K562 (cell line): ENCODE data around the gene NAT10. TPM values are rescaled to one million over a fixed set of nuclear protein-coding genes. Genes with fewer than 3 reads are reported as not detected.
A peak's percentile ranks its signal among the peaks of the same experiment; 100 is the strongest.

Experiments
- ATAC-seq: fragments of 200-7000 bp; cut with Tn5 transposase; 3 replicates; pipeline ENCODE4 v1.9.1; 2020; ENCODE audit warnings: moderate library complexity
- BruUV-seq: library from RNA; stranded (reverse); fragments of 400-500 nt; replicated peaks from 2 replicates; lab custom pipeline; 2021; lab: Mats Ljungman, UMichigan
- CTCF ChIA-PET: fragments of 300-600 bp; formaldehyde crosslinking; extraction: SDS; loops from one replicate; lab custom pipeline; 2021; ENCODE audit warnings: low intra/inter-chr PET ratio; lab: Yijun Ruan, JAX
- POLR2A ChIA-PET: fragments of 300-600, 350-650 bp; sonication (Branson Sonifier 250); formaldehyde crosslinking; extraction: SDS; loops from one replicate; lab custom pipeline; 2021; ENCODE audit warnings: antibody characterized with exemption, inconsistent platforms; lab: Yijun Ruan, JAX
- DNase-seq, 4 experiments: peaks; one replicate each; pipeline versions ENCODE4 v3.0.0 to v3.0.0-alpha.2; 2011 to 2018; ENCODE audit warnings: low spot score in 3 of 4, mixed read lengths in 3 of 4; ENCODE audit errors: extremely low read depth in 1 of 4
- FAIRE-seq: peaks from 2 replicates; lab custom pipeline; 2011; peaks lifted over from hg19 to GRCh38; lab: Jason Lieb, UNC
- H2AFZ ChIP-seq: 2 replicates; pipeline ENCODE4 v1.6.0; 2011; ENCODE audit warnings: low read depth, low read length, control low read depth, inconsistent platforms
- H3K27ac ChIP-seq: fragments of 200-600 bp; 3 replicates; pipeline ENCODE4 v1.8.0; 2011; ENCODE audit warnings: low read depth, mild to moderate bottlenecking, control low read depth, inconsistent platforms, low read length, moderate library complexity, mixed read lengths; ENCODE audit errors: extremely low read depth
- H3K27me3 ChIP-seq, 2 experiments: fragments of 300-600 bp in 1 of 2; 2 replicates in 1 of 2; 3 replicates in 1 of 2; pipeline versions ENCODE4 v1.6.0 to v1.8.0; 2011; ENCODE audit warnings: inconsistent platforms in 2 of 2, low read length in 2 of 2, mild to moderate bottlenecking in 1 of 2, mixed read lengths in 1 of 2, moderate library complexity in 1 of 2; ENCODE audit not compliant: control insufficient read depth in 2 of 2, insufficient read depth in 2 of 2
- H3K36me3 ChIP-seq: fragments of 300-600 bp; 3 replicates; pipeline ENCODE4 v1.8.0; 2011; ENCODE audit warnings: mild to moderate bottlenecking, low read length, inconsistent platforms; ENCODE audit not compliant: control insufficient read depth, insufficient read depth
- H3K4me1 ChIP-seq, 2 experiments: fragments of 200-600 bp in 1 of 2; replicated peaks in 1 of 2; 2 replicates in 1 of 2; 3 replicates in 1 of 2; pipeline versions ENCODE4 v1.5.1 to v1.8.0; 2011; ENCODE audit warnings: inconsistent platforms in 2 of 2, low read length in 2 of 2, mild to moderate bottlenecking in 1 of 2, mixed read lengths in 1 of 2, moderate library complexity in 1 of 2; ENCODE audit not compliant: control insufficient read depth in 2 of 2, insufficient read depth in 2 of 2
- H3K4me2 ChIP-seq: 2 replicates; pipeline ENCODE4 v1.6.1; 2011; ENCODE audit warnings: low read length, control low read depth, inconsistent platforms, mixed read lengths; ENCODE audit not compliant: insufficient read depth
- H3K4me3 ChIP-seq: fragments of 200-600 bp; sonication (generic), shearing (Covaris generic); 2 replicates; pipeline ENCODE4 v1.5.1; 2016; ENCODE audit warnings: control low read depth, inconsistent platforms
- H3K79me2 ChIP-seq: fragments of 200-600 bp; 3 replicates; pipeline ENCODE4 v1.8.0; 2011; ENCODE audit warnings: low read length, inconsistent platforms; ENCODE audit not compliant: control insufficient read depth, insufficient read depth
- H3K9ac ChIP-seq, 2 experiments: 2 replicates each; pipeline versions ENCODE4 v1.6.0 to v1.6.1; 2011; ENCODE audit warnings: low read depth in 2 of 2, low read length in 2 of 2, control low read depth in 1 of 2, inconsistent platforms in 1 of 2, mild to moderate bottlenecking in 1 of 2, mixed read lengths in 1 of 2; ENCODE audit not compliant: insufficient read depth in 1 of 2
- H3K9me1 ChIP-seq: one replicate; pipeline ENCODE4 v1.6.0; 2011; ENCODE audit warnings: inconsistent platforms, mild to moderate bottlenecking, low read length, moderate library complexity; ENCODE audit not compliant: control insufficient read depth, insufficient read depth
- H3K9me3 ChIP-seq: replicated peaks from 2 replicates; pipeline ENCODE4 v1.5.1; 2011; ENCODE audit warnings: low read depth, low read length, inconsistent platforms; ENCODE audit not compliant: control insufficient read depth, insufficient read depth
- H4K20me1 ChIP-seq: replicated peaks from 2 replicates; pipeline ENCODE4 v1.6.1; 2011; ENCODE audit warnings: low read length, inconsistent platforms, mixed read lengths; ENCODE audit not compliant: control insufficient read depth, insufficient read depth
- ELK3 ChIP-seq: fragments of 450-650 bp; formaldehyde crosslinking; IDR thresholded peaks from 2 replicates; pipeline ENCODE4 v1.4.0; 2020; ENCODE audit warnings: mild to moderate bottlenecking
- MYNN ChIP-seq, 2 experiments: sonication (generic); formaldehyde crosslinking in 1 of 2; IDR thresholded peaks; 2 replicates each; pipeline versions ENCODE4 v1.5.0 to v1.6.1; 2016 to 2020; ENCODE audit warnings: antibody characterized with exemption in 1 of 2, missing genetic modification reagents in 1 of 2
- NCOR1 ChIP-seq: fragments of 450-650 bp; IDR thresholded peaks from 2 replicates; pipeline ENCODE4 v1.6.1; 2016; ENCODE audit warnings: mild to moderate bottlenecking, moderate library complexity
- POLR2A ChIP-seq: fragments of 450-650 bp; conservative IDR thresholded peaks from 2 replicates; pipeline ENCODE4 v1.6.1; 2016
- POLR2B ChIP-seq: fragments of 450-650 bp; IDR thresholded peaks from 2 replicates; pipeline ENCODE4 v1.6.1; 2018; ENCODE audit warnings: low read depth; ENCODE audit not compliant: partially characterized antibody
- SNAPC5 ChIP-seq: fragments of 250-450 bp; sonication (Bioruptor Pico); IDR thresholded peaks from 2 replicates; pipeline ENCODE4 v1.8.0; 2021; ENCODE audit warnings: moderate library complexity, mild to moderate bottlenecking, inconsistent platforms
- TAF7 ChIP-seq: fragments of 450-650 bp; IDR thresholded peaks from 2 replicates; pipeline ENCODE4 v1.6.1; 2016; ENCODE audit warnings: missing genetic modification characterization, missing compliant biosample characterization
- TEAD4 ChIP-seq, 2 experiments: sonication (generic) in 1 of 2; formaldehyde crosslinking in 1 of 2; IDR thresholded peaks; 2 replicates each; pipeline versions ENCODE4 v1.6.1 to v1.8.0; 2012 to 2022; ENCODE audit warnings: borderline replicate concordance in 1 of 2, inconsistent platforms in 1 of 2, low read length in 1 of 2, mild to moderate bottlenecking in 1 of 2, missing genetic modification reagents in 1 of 2
- TSC22D4 ChIP-seq: fragments of 450-650 bp; IDR thresholded peaks from 2 replicates; pipeline ENCODE4 v1.6.1; 2016; ENCODE audit warnings: missing genetic modification characterization, missing biosample characterization, control low read depth
- ZFP36 ChIP-seq: fragments of 150-350 bp; IDR thresholded peaks from 2 replicates; pipeline ENCODE4 v1.6.1; 2018; ENCODE audit warnings: low read length, low read depth; ENCODE audit not compliant: partially characterized antibody
- WGBS: fragments of 100-300 bp; shearing (Covaris generic); methylation state at CpG from one replicate; pipeline ENCODE4 v1.1.6; 2016; ENCODE audit warnings: low coverage, mixed read lengths; ENCODE audit not compliant: insufficient coverage; ENCODE audit errors: missing lambda C conversion rate; 5-methylcytosine and 5-hydroxymethylcytosine counted together
- in situ Hi-C: fragments of 300-500 bp; cut with MboI; formaldehyde crosslinking; loops from 4 replicates; pipeline ENCODE4 v1.15.0; 2018; ENCODE audit warnings: inconsistent platforms, mixed read lengths
- intact Hi-C: fragments of 100-400 bp; cut with micrococcal nuclease; formaldehyde crosslinking; loops from 2 replicates; pipeline ENCODE4 v1.14.2; 2022
- polyA plus RNA-seq, 8 experiments: library from polyadenylated mRNA; depleted of rRNA in 4 of 8; stranded (reverse) in 5 of 8; unstranded in 3 of 8; fragments of >200 nt; fragmentation: Nextera tagmentation in 2 of 8; fragmentation: Illumina TruSeq in 1 of 8; extraction: Ambion mirVana in 2 of 8; extraction: Trizol in 1 of 8; gene quantifications; 2 replicates each; pipeline versions ENCODE4 v1.2.1 to v1.2.3, GENCODE V29; 2011 to 2014; ENCODE audit warnings: inconsistent platforms in 1 of 8, missing spikeins in 1 of 8
- total RNA-seq, 7 experiments: library from RNA; depleted of rRNA in 6 of 7; stranded (reverse); fragments of >200 nt in 6 of 7; fragmentation: Illumina TruSeq in 2 of 7; extraction: Trizol in 2 of 7; gene quantifications; 2 replicates each; pipeline versions ENCODE4 v1.2.1 to v1.2.3, GENCODE V29; 2011 to 2021; ENCODE audit warnings: low replicate concordance in 1 of 7

The NAT10 gene
- total and polyA plus RNA-seq, 9 of the 15 experiments (the other 6 are each of a cell fraction or from before 2014, with no cell fraction given), result 55.4 to 125 (median 86.3) TPM

GRCh38 chr11:34080609-34081008 is 24.8 kb upstream of the NAT10 start:
- Histone ChIP-seq H3K79me2 (peaks cover 62% of the 10 kb centered on the region), H3K4me2 (no peak overlapping the region), H3K9me1 (no peaks in the 10 kb centered on the region), H4K20me1 (no peaks in the 10 kb centered on the region; the same call in 1 of the 2 replicates), H3K4me3 (no peak overlapping the region), H3K27me3 (no peaks in the 10 kb centered on the region), H3K4me1 (no peaks in the 10 kb centered on the region), H3K36me3 (peaks cover 97% of the 10 kb centered on the region), H3K27ac (no peak overlapping the region), H3K9ac (no peak overlapping the region), H3K9me3 (no peaks in the 10 kb centered on the region), H2AFZ (no peak overlapping the region)
- ChIA-PET CTCF (interaction anchor here (0.7 kb wide), 1 partner anchor 345 kb away, joined by 4 read pairs; no protein-coding TSS in a partner anchor), POLR2A (interaction anchor here (0.7 to 1.6 kb wide), 10 partner anchors 10 to 35 kb away, joined by 3 to 5 read pairs (median 3); partner anchors contain the start of gene NAT10)
- WGBS, result 92% methylated on average over 4 of the region's 4 CpGs
- ATAC-seq (no peak), DNase-seq (no peak), FAIRE-seq (no peak)
- BruUV-seq, result no TSS peak
- intact Hi-C loops, result no loop called here
- in situ Hi-C loops, result no loop called here
- no peak for TF ChIP-seq TEAD4 (IDR thresholded peaks at IDR 0.05; ENCODE audit: low read length)
- no peak for TF ChIP-seq TEAD4 (CRISPR knock-in tag; IDR thresholded peaks at IDR 0.05; ENCODE audit: borderline replicate concordance)

- no peak overlapping the region for H2AFZ ChIP-seq
- CTCF ChIA-PET, result no interaction called here
Measured at GRCh38 chr11:34084637-34085036, 20.8 kb upstream of the NAT10 start.

More at GRCh38 chr11:34084637-34085036, 20.8 kb upstream of the NAT10 start:
- H3K27ac ChIP-seq, result no peak overlapping the region
- ATAC-seq (no peak), FAIRE-seq (no peak), DNase-seq (no peak)
- WGBS, result 58% methylated on average over 2 of the region's 2 CpGs
- no TSS peak for BruUV-seq
- peaks cover 96% of the 10 kb centered on the region for H3K36me3 ChIP-seq
- H3K9ac ChIP-seq, result no peak overlapping the region
- H3K4me1 ChIP-seq, result no peaks in the 10 kb centered on the region
- H3K4me3 ChIP-seq, result no peak overlapping the region
- peaks cover 47% of the 10 kb centered on the region; the same call in 2 of the 3 replicates for H3K79me2 ChIP-seq
- intact Hi-C loops, result no loop called here
- no peaks in the 10 kb centered on the region for H3K27me3 ChIP-seq
- no peaks in the 10 kb centered on the region for H3K9me3 ChIP-seq
- no peak for TF ChIP-seq MYNN (IDR thresholded peaks at IDR 0.05)
- TF ChIP-seq MYNN (CRISPR knock-in tag; IDR thresholded peaks at IDR 0.05), result no peak
- TF ChIP-seq TSC22D4 (tag), result 0 out of 2 replicates have a peak, but pooled peaks have one; percentile 36
- TF ChIP-seq POLR2B, result peak; percentile 25
- TF ChIP-seq ELK3 (CRISPR knock-in tag), result no peak
- TF ChIP-seq SNAPC5 (CRISPR knock-in tag), result no peak
- TF ChIP-seq TAF7 (tag), result no peak
- no peak for TF ChIP-seq NCOR1
- no peak for TF ChIP-seq ZFP36
- 0 out of 2 replicates have a peak, but pooled peaks have one; percentile 34 for TF ChIP-seq POLR2A
- POLR2A ChIA-PET, result interaction anchor here (0.5 to 3.2 kb wide), 9 partner anchors 8 to 477 kb away, joined by 3 to 16 read pairs (median 5); no protein-coding TSS in a partner anchor
- no peaks in the 10 kb centered on the region for H4K20me1 ChIP-seq
- in situ Hi-C loops, result no loop called here
- H3K4me2 ChIP-seq, result no peak overlapping the region
- H3K9me1 ChIP-seq, result no peaks in the 10 kb centered on the region
